Suppressor macrophage treated with lipopolysaccharide for 1 hour (primary cell): ENCODE measurements around the gene FA2H.
"Not testable (repeated sequence)": the region's sequence is repeated elsewhere in the genome, so short reads cannot be mapped to it uniquely, and the experiment has no call there.

ENCODE experiments used
- DNase-seq, 3 donors: peaks; one replicate each; pipeline ENCODE4 v3.0.0-alpha.2; 2020 to 2022

Gene FA2H

DNA sequence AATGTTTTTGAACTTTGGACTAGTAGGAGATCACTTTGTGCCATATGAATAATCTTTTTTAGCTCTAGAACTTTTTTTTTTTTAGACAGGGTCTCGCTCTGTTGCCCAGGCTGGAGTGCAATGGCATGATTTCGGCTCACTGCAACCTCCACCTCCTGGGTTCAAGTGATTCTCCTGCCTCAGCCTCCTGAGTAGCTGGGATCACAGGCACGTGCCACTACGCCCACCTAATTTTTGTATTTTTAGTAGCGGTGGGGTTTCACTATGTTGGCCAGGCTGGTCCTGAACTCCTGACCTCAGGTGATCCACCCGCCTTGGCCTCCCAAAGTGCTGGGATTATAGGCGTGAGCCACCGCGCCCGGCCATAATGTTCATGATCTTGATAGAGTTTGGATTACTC is 105.7 kb downstream of the FA2H start:
- DNase-seq, result not testable (repeated sequence)

DNA sequence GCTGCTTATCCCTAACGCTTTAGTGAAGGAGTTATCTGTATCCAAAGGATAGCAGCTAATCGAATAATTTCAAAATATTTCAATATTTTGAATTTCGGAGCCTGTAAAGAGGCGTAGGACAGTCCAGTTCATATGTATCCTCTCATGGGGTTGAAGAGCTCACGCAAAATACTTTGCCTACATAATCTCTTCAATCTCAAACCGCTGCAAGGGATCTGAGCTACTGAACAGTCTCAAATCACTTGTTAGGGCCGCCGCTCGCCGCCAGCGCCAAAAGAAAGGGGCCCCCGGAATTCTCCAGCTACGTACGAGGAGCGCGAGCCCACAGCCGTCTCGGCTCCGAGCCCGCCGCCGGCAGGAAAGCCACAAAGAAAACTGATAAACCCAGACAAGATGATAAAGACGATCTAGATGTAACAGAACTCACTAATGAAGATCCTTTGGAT is 107.3 kb downstream of the FA2H start:
- peak; percentile 23 to 39 (median 24) for DNase-seq

DNA sequence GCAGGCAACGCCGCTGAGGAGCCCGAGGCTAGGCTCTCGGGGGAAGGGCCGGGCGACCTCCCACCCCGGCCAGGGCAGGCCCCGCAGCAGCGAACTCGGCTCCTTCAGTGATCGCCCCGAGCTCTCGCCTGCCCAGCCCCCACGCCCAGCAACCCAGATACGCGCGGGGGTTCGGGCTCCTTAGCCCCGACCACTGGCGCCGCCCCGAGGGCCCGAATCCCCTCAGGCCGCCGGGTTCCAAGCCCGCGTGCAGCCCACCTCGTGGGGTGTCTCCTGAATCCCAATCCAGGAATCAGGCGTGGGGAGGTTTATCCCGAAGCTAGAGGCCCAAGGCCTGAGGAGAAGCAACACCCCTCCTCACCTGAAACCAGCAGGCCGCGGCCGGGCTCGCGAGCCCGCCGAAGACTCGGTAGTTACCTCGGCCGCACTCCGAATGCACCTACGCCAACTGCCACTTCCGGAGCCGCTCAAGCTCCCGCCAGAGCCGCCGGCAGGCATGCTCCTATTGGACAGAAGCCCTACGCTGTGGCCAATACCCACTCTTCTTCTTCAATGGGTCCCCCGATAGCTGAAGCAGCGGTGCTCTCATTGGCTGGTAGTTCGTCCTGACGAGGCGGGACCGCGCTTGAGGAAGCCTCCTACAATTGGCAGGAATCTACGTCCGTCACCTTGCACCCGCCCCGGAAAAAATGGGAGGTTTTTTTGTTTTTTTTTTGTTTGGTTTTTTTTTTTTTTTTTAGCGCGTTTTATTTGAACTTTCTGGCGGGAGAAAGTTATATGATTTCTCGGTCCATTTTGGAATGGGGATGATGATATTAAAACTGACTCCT is 108.0 kb downstream of the FA2H start, which contains the start of gene RFWD3:
Gene RFWD3, minus strand, starts transcription at position 453 of the 830 bp plus-strand sequence. CDS start 5,428 bp downstream, outside the sequence.
- DNase-seq, result peak; percentile 97 to 99 (median 98)

DNA sequence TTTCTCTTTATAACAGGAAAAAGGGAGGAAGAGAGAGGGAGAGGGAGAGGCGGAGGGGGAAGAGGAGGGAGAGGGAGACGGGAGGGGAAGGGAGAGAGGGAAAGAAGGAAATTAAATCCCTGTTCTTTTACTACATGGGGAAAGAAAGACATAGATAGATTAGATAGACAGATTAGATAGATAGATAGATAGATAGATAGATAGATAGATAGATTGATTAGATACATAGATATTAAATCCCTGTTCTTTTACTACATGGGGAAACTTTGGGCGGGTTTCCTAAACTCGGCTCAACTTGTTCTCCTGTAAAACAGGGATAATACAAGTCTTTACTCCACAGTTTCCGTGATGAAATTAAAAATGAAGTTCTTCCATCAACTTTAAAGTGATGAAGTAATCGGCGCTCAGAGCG is 108.6 kb downstream of the FA2H start:
- DNase-seq, result no peak
